SK-N-SH treated with all-trans-retinoic acid at 6 μM for 48 hours (cell line): ENCODE data around the gene HOXB7.

Experiments used
- ATAC-seq: fragments of 200-7000 bp; cut with Tn5 transposase; 3 replicates; pipeline ENCODE4 v1.9.1; 2020; ENCODE audit warnings: mild to moderate bottlenecking, moderate library complexity
- ARNTL ChIP-seq: fragments of 450-650 bp; formaldehyde crosslinking; IDR thresholded peaks from 2 replicates; pipeline ENCODE4 v1.5.0; 2020; ENCODE audit warnings: low read depth, mild to moderate bottlenecking, moderate library complexity, borderline replicate concordance
- BACH2 ChIP-seq: fragments of 250-450 bp; sonication (Bioruptor Pico); IDR thresholded peaks from 2 replicates; pipeline ENCODE4 v1.9.0; 2021; ENCODE audit warnings: mild to moderate bottlenecking, borderline replicate concordance
- CREB5 ChIP-seq: fragments of 250-450 bp; sonication (Bioruptor Pico); IDR thresholded peaks from 2 replicates; pipeline ENCODE4 v1.5.1; 2020; ENCODE audit warnings: low read depth, mild to moderate bottlenecking, moderate library complexity
- CSRNP3 ChIP-seq: fragments of 250-450 bp; sonication (Bioruptor Pico); IDR thresholded peaks from 2 replicates; pipeline ENCODE4 v1.5.1; 2021; ENCODE audit warnings: mild to moderate bottlenecking, moderate library complexity
- ESRRG ChIP-seq: fragments of 250-450 bp; sonication (Bioruptor Pico); IDR thresholded peaks from 2 replicates; pipeline ENCODE4 v1.6.1; 2021; ENCODE audit warnings: mild to moderate bottlenecking
- GLIS3 ChIP-seq: fragments of 250-450 bp; sonication (Bioruptor Pico); IDR thresholded peaks from 2 replicates; pipeline ENCODE4 v1.5.0; 2020; ENCODE audit warnings: mild to moderate bottlenecking, moderate library complexity
- ISL1 ChIP-seq: fragments of 250-450 bp; sonication (Bioruptor Pico); IDR thresholded peaks from 2 replicates; pipeline ENCODE4 v2.1.2; 2022; ENCODE audit warnings: mild to moderate bottlenecking, moderate library complexity
- OSR1 ChIP-seq: fragments of 250-450 bp; sonication (Bioruptor Pico); IDR thresholded peaks from 2 replicates; pipeline ENCODE4 v1.8.0; 2022; ENCODE audit warnings: moderate library complexity, mild to moderate bottlenecking, inconsistent platforms
- PATZ1 ChIP-seq: fragments of 250-450 bp; sonication (Bioruptor Pico); IDR thresholded peaks from 2 replicates; pipeline ENCODE4 v1.8.0; 2020; ENCODE audit warnings: mild to moderate bottlenecking, moderate library complexity, borderline replicate concordance
- POU6F1 ChIP-seq: fragments of 250-450 bp; sonication (Bioruptor Pico); IDR thresholded peaks from 2 replicates; pipeline ENCODE4 v1.8.0; 2021; ENCODE audit warnings: low read depth, mild to moderate bottlenecking, moderate library complexity, borderline replicate concordance
- PPARA ChIP-seq: fragments of 250-450 bp; sonication (Bioruptor Pico); IDR thresholded peaks from 2 replicates; pipeline ENCODE4 v1.5.0; 2020; ENCODE audit warnings: mild to moderate bottlenecking, borderline replicate concordance
- RARB ChIP-seq: fragments of 250-450 bp; sonication (Bioruptor Pico); IDR thresholded peaks from 2 replicates; pipeline ENCODE4 v1.8.0; 2021; ENCODE audit warnings: mild to moderate bottlenecking, moderate library complexity
- SNAI2 ChIP-seq: fragments of 250-450 bp; sonication (Bioruptor Pico); IDR thresholded peaks from 2 replicates; pipeline ENCODE4 v1.5.0; 2020; ENCODE audit warnings: mild to moderate bottlenecking, moderate library complexity
- TCF4 ChIP-seq: fragments of 250-450 bp; sonication (Bioruptor Pico); IDR thresholded peaks from 2 replicates; pipeline ENCODE4 v1.8.0; 2021; ENCODE audit warnings: mild to moderate bottlenecking, moderate library complexity, borderline replicate concordance
- TOX ChIP-seq: fragments of 250-450 bp; sonication (Bioruptor Pico); IDR thresholded peaks from 2 replicates; pipeline ENCODE4 v1.8.0; 2021; ENCODE audit warnings: mild to moderate bottlenecking, moderate library complexity, borderline replicate concordance
- TSHZ2 ChIP-seq: fragments of 250-450 bp; sonication (Bioruptor Pico); IDR thresholded peaks from 2 replicates; pipeline ENCODE4 v1.5.0; 2020; ENCODE audit warnings: mild to moderate bottlenecking, moderate library complexity
- ZC3H10 ChIP-seq: fragments of 250-450 bp; sonication (Bioruptor Pico); IDR thresholded peaks from 2 replicates; pipeline ENCODE4 v1.5.1; 2021; ENCODE audit warnings: mild to moderate bottlenecking, moderate library complexity
- ZFP3 ChIP-seq: fragments of 250-450 bp; sonication (Bioruptor Pico); IDR thresholded peaks from 2 replicates; pipeline ENCODE4 v1.5.0; 2020; ENCODE audit warnings: mild to moderate bottlenecking, moderate library complexity
- ZFP30 ChIP-seq: fragments of 450-650 bp; formaldehyde crosslinking; IDR thresholded peaks from 2 replicates; pipeline ENCODE4 v1.5.0; 2022; ENCODE audit warnings: mild to moderate bottlenecking, moderate library complexity
- ZNF565 ChIP-seq: fragments of 450-650 bp; formaldehyde crosslinking; conservative IDR thresholded peaks from 2 replicates; pipeline ENCODE4 v1.5.0; 2020; ENCODE audit warnings: low read depth, mild to moderate bottlenecking, moderate library complexity
- ZNF70 ChIP-seq: fragments of 450-650 bp; formaldehyde crosslinking; IDR thresholded peaks from 2 replicates; pipeline ENCODE4 v1.5.0; 2020; ENCODE audit warnings: mild to moderate bottlenecking, moderate library complexity
- ZNF8 ChIP-seq: fragments of 450-650 bp; formaldehyde crosslinking; IDR thresholded peaks from 2 replicates; pipeline ENCODE4 v1.5.0; 2020; ENCODE audit warnings: mild to moderate bottlenecking, moderate library complexity

Gene HOXB7

GRCh38 chr17:48577330-48577945 lies 33.4 kb downstream of the HOXB7 start:
- ATAC-seq = no peak
- no peak for TF ChIP-seq PATZ1 (CRISPR knock-in tag)
- TF ChIP-seq ZC3H10 (CRISPR knock-in tag) = no peak
- no peak for TF ChIP-seq PPARA
- TF ChIP-seq GLIS3 (CRISPR knock-in tag) = no peak
- no peak for TF ChIP-seq ESRRG (CRISPR knock-in tag)
- no peak for TF ChIP-seq ARNTL (CRISPR knock-in tag)
- TF ChIP-seq SNAI2 (CRISPR knock-in tag) = no peak
- TF ChIP-seq TCF4 (CRISPR knock-in tag) = no peak
- no peak for TF ChIP-seq CREB5
- TF ChIP-seq ZNF8 (CRISPR knock-in tag) = no peak
- TF ChIP-seq TOX (CRISPR knock-in tag) = no peak
- TF ChIP-seq BACH2 (CRISPR knock-in tag) = no peak
- TF ChIP-seq ZFP30 (CRISPR knock-in tag) = no peak
- TF ChIP-seq ZFP3 = no peak
- no peak for TF ChIP-seq POU6F1 (CRISPR knock-in tag)
- TF ChIP-seq ZNF70 (CRISPR knock-in tag) = no peak
- TF ChIP-seq OSR1 (CRISPR knock-in tag) = no peak
- no peak for TF ChIP-seq CSRNP3

- ATAC-seq = no peak
- TF ChIP-seq ZFP3 (no peak), ZC3H10 (CRISPR knock-in tag) (no peak), BACH2 (CRISPR knock-in tag) (no peak), SNAI2 (CRISPR knock-in tag) (no peak), CSRNP3 (no peak), ISL1 (CRISPR knock-in tag) (no peak), CREB5 (no peak), PATZ1 (CRISPR knock-in tag) (no peak), ZFP30 (CRISPR knock-in tag) (no peak), ZNF70 (CRISPR knock-in tag) (no peak), ARNTL (CRISPR knock-in tag) (no peak), GLIS3 (CRISPR knock-in tag) (no peak), TOX (CRISPR knock-in tag) (no peak), ESRRG (CRISPR knock-in tag) (no peak), RARB (CRISPR knock-in tag) (no peak), TSHZ2 (CRISPR knock-in tag) (no peak), ZNF565 (no peak), PPARA (no peak)
Observed at GRCh38 chr17:48576479-48577309, 34.1 kb downstream of the HOXB7 start.
